T-helper 1 cell treated with Interleukin-12 subunit alpha and Interleukin-12 subunit beta and Interleukin-4 antibody, amounts not matched to agents 30 ng/mL and 1 ng/mL, for 36 hours (primary cell): Measurements from ENCODE around the gene EGLN3. TPM values are rescaled to one million over a fixed set of nuclear protein-coding genes. Genes with fewer than 3 reads are reported as not detected.
"Not testable (repeated sequence)": the region's sequence is repeated elsewhere in the genome, so short reads cannot be mapped to it uniquely, and the experiment has no call there.

ENCODE experiments used
- intact Hi-C: fragments of 100-400 bp; cut with micrococcal nuclease; formaldehyde crosslinking; loops from one replicate; pipeline ENCODE4 v1.15.1; 2024
- total RNA-seq: library from RNA; stranded (reverse); gene quantifications from 2 replicates; pipeline ENCODE4 v1.2.3, GENCODE V29; 2022

EGLN3 gene
- total RNA-seq, 1 donor from 2014 or later: 47.4 TPM

- intact Hi-C loops: not testable (repeated sequence)
Observed at GRCh38 chr14:33962466-33962865, 11.6 kb upstream of the EGLN3 start.

GRCh38 chr14:33962016-33962415, 11.1 kb upstream of the EGLN3 start:
- intact Hi-C loops: no loop called here

GRCh38 chr14:33959692-33960151, 8.8 kb upstream of the EGLN3 start:
- intact Hi-C loops: loop anchor here (1.0 to 10.0 kb wide), 2 partner anchors 8 to 505 kb away; partner anchors contain the start of genes EGLN3 and SPTSSA

GRCh38 chr14:33958605-33959226, 7.8 kb upstream of the EGLN3 start:
- intact Hi-C loops: loop anchor here (1.0 to 10.0 kb wide), 2 partner anchors 7 to 506 kb away; partner anchors contain the start of genes EGLN3 and SPTSSA

- intact Hi-C loops: loop anchor here (10.0 kb wide), 1 partner anchor 507 kb away; the partner anchor contains the start of gene SPTSSA
Observed at GRCh38 chr14:33957993-33958392, 7.1 kb upstream of the EGLN3 start.

GRCh38 chr14:33957299-33957698, 6.4 kb upstream of the EGLN3 start:
- intact Hi-C loops: loop anchor here (10.0 kb wide), 1 partner anchor 508 kb away; the partner anchor contains the start of gene SPTSSA

- intact Hi-C loops: loop anchor here (10.0 kb wide), 1 partner anchor 508 kb away; the partner anchor contains the start of gene SPTSSA
Observed at GRCh38 chr14:33956640-33957039, 5.8 kb upstream of the EGLN3 start.

GRCh38 chr14:33954016-33954598, 3.2 kb upstream of the EGLN3 start:
- intact Hi-C loops: loop anchor here (5.0 to 10.0 kb wide), 2 partner anchors 511 to 583 kb away; partner anchors contain the start of genes EAPP and SPTSSA

- intact Hi-C loops: loop anchor here (5.0 to 10.0 kb wide), 2 partner anchors 512 to 585 kb away; partner anchors contain the start of genes EAPP and SPTSSA
Observed at GRCh38 chr14:33952541-33952940, 1.7 kb upstream of the EGLN3 start.

GRCh38 chr14:33951183-33951840, 438 bp upstream of the EGLN3 start:
- intact Hi-C loops: loop anchor here (1.0 to 10.0 kb wide), 10 partner anchors 8 to 586 kb away; partner anchors contain the start of genes EAPP and SPTSSA

GRCh38 chr14:33949411-33949893, 1.4 kb downstream of the EGLN3 start:
- intact Hi-C loops: loop anchor here (5.0 kb wide), 2 partner anchors 92 to 278 kb away; no protein-coding TSS in a partner anchor

- intact Hi-C loops: loop anchor here (5.0 kb wide), 2 partner anchors 92 to 278 kb away; no protein-coding TSS in a partner anchor
Observed at GRCh38 chr14:33948869-33949408, 1.9 kb downstream of the EGLN3 start.

GRCh38 chr14:33948145-33948868, 2.6 kb downstream of the EGLN3 start:
- intact Hi-C loops: loop anchor here (5.0 kb wide), 2 partner anchors 91 to 279 kb away; no protein-coding TSS in a partner anchor

GRCh38 chr14:33946679-33947476, 4.0 kb downstream of the EGLN3 start:
- intact Hi-C loops: loop anchor here (5.0 kb wide), 2 partner anchors 90 to 280 kb away; no protein-coding TSS in a partner anchor

GRCh38 chr14:33945210-33946088, 5.4 kb downstream of the EGLN3 start:
- intact Hi-C loops: loop anchor here (5.0 kb wide), 2 partner anchors 88 to 282 kb away; no protein-coding TSS in a partner anchor

- intact Hi-C loops: no loop called here
Observed at GRCh38 chr14:33943096-33943883, 7.6 kb downstream of the EGLN3 start.

- intact Hi-C loops: no loop called here
Observed at GRCh38 chr14:33941718-33942117, 9.2 kb downstream of the EGLN3 start.
